Osteocyte (in vitro differentiated cells): ENCODE data around the gene AOPEP. TPM values are rescaled to one million over a fixed set of nuclear protein-coding genes. Genes with fewer than 3 reads are reported as not detected.

Experiments used
- DNase-seq: peaks from one replicate; pipeline ENCODE4 v3.0.0; 2021; ENCODE audit warnings: mixed read lengths; ENCODE audit not compliant: unreplicated experiment; ENCODE audit errors: extremely low spot score
- H3K27ac Mint-ChIP-seq: one replicate; pipeline ENCODE4 v1.8.0; 2021; ENCODE audit warnings: mild to moderate bottlenecking, mixed read lengths; ENCODE audit not compliant: unreplicated experiment
- H3K27me3 Mint-ChIP-seq: one replicate; pipeline ENCODE4 v1.8.0; 2021; ENCODE audit warnings: mixed read lengths; ENCODE audit not compliant: unreplicated experiment
- H3K36me3 Mint-ChIP-seq: one replicate; pipeline ENCODE4 v1.8.0; 2021; ENCODE audit warnings: mixed read lengths; ENCODE audit not compliant: unreplicated experiment
- H3K4me1 Mint-ChIP-seq: one replicate; pipeline ENCODE4 v1.8.0; 2021; ENCODE audit warnings: mixed read lengths; ENCODE audit not compliant: unreplicated experiment
- H3K4me3 Mint-ChIP-seq: one replicate; pipeline ENCODE4 v1.8.0; 2021; ENCODE audit warnings: mild to moderate bottlenecking, moderate library complexity, mixed read lengths; ENCODE audit not compliant: unreplicated experiment
- H3K9me3 Mint-ChIP-seq: one replicate; pipeline ENCODE4 v1.8.0; 2021; ENCODE audit warnings: mixed read lengths; ENCODE audit not compliant: unreplicated experiment
- CTCF ChIP-seq: fragments of 200-600 bp; sonication (generic); IDR thresholded peaks from 2 replicates; pipeline ENCODE4 v1.5.0; 2021; ENCODE audit warnings: antibody characterized with exemption, mild to moderate bottlenecking, moderate library complexity
- total RNA-seq: library from RNA; stranded (reverse); gene quantifications from 2 replicates; pipeline ENCODE4 v1.2.1, GENCODE V29; 2021

The AOPEP gene
- total RNA-seq, 1 donor from 2014 or later: 108 TPM

GRCh38 chr9:95131023-95131943 is 404.8 kb downstream of the AOPEP start:
- no peaks in the 10 kb centered on the region for H3K9me3 Mint-ChIP-seq
- peak overlapping the region; percentile 62 for H3K27ac Mint-ChIP-seq
- H3K36me3 Mint-ChIP-seq: peaks cover 5% of the 10 kb centered on the region

GRCh38 chr9:95132366-95133324 is 406.1 kb downstream of the AOPEP start:
- peaks cover 7% of the 10 kb centered on the region for H3K36me3 Mint-ChIP-seq
- no peak for TF ChIP-seq CTCF
- no peak overlapping the region for H3K4me3 Mint-ChIP-seq
- H3K9me3 Mint-ChIP-seq: no peaks in the 10 kb centered on the region
- H3K27me3 Mint-ChIP-seq: no peaks in the 10 kb centered on the region
- peak; percentile 51 for DNase-seq
- no peak overlapping the region for H3K27ac Mint-ChIP-seq
- peaks cover 32% of the 10 kb centered on the region for H3K4me1 Mint-ChIP-seq

More at GRCh38 chr9:95131023-95131943, 404.8 kb downstream of the AOPEP start:
- peak; percentile 92 for TF ChIP-seq CTCF
- DNase-seq: peak; percentile 87
- no peak overlapping the region for H3K4me3 Mint-ChIP-seq
- peaks cover 46% of the 10 kb centered on the region for H3K4me1 Mint-ChIP-seq
- H3K27me3 Mint-ChIP-seq: no peaks in the 10 kb centered on the region

- Mint-ChIP-seq H3K4me1 (peaks cover 29% of the 10 kb centered on the region), H3K4me3 (no peak overlapping the region), H3K27ac (no peak overlapping the region), H3K27me3 (no peaks in the 10 kb centered on the region), H3K9me3 (no peaks in the 10 kb centered on the region), H3K36me3 (peaks cover 7% of the 10 kb centered on the region)
- peak; percentile 27 for DNase-seq
- no peak for TF ChIP-seq CTCF
These were observed 406.8 kb downstream of the AOPEP start for GRCh38 chr9:95133325-95133705.

- H3K4me1 Mint-ChIP-seq: peaks cover 24% of the 10 kb centered on the region
- no peak overlapping the region for H3K4me3 Mint-ChIP-seq
- no peak for DNase-seq
- H3K9me3 Mint-ChIP-seq: no peaks in the 10 kb centered on the region
- peaks cover 7% of the 10 kb centered on the region for H3K36me3 Mint-ChIP-seq
- TF ChIP-seq CTCF: no peak
- no peak overlapping the region for H3K27ac Mint-ChIP-seq
- no peaks in the 10 kb centered on the region for H3K27me3 Mint-ChIP-seq
These were observed 408.0 kb downstream of the AOPEP start for GRCh38 chr9:95134457-95134881.
